GM21825 (cell line): ENCODE data around the gene SLC25A10.
"Not testable (repeated sequence)": the region's sequence is repeated elsewhere in the genome, so short reads cannot be mapped to it uniquely, and the experiment has no call there.

ENCODE experiments used
- ATAC-seq: cut with Tn5 transposase; IDR thresholded peaks from one replicate; pipeline ENCODE4 v1.9.1; 2021; ENCODE audit warnings: mild to moderate bottlenecking, moderate library complexity; ENCODE audit not compliant: unreplicated experiment

The SLC25A10 gene

GRCh38 chr17:81719410-81720266 is 7.6 kb downstream of the SLC25A10 start:
- no peak for ATAC-seq

- no peak for ATAC-seq
Observed at GRCh38 chr17:81720267-81721071, 8.4 kb downstream of the SLC25A10 start.

GRCh38 chr17:81722184-81723120 is 10.4 kb downstream of the SLC25A10 start:
- no peak for ATAC-seq

- no peak for ATAC-seq
Observed at GRCh38 chr17:81723651-81724209, 11.6 kb downstream of the SLC25A10 start.

GRCh38 chr17:81725439-81725838 is 13.4 kb downstream of the SLC25A10 start:
- no peak for ATAC-seq

- no peak for ATAC-seq
Observed at GRCh38 chr17:81726004-81726403, 13.9 kb downstream of the SLC25A10 start.

GRCh38 chr17:81727324-81728031 is 15.4 kb downstream of the SLC25A10 start:
- ATAC-seq = no peak

- ATAC-seq = no peak
Observed at GRCh38 chr17:81733507-81734404, 21.7 kb downstream of the SLC25A10 start.

GRCh38 chr17:81734405-81735263 is 22.6 kb downstream of the SLC25A10 start:
- ATAC-seq = no peak

- ATAC-seq = no peak
Observed at GRCh38 chr17:81735264-81736102, 23.4 kb downstream of the SLC25A10 start.

- ATAC-seq = no peak
Observed at GRCh38 chr17:81737947-81738800, 26.1 kb downstream of the SLC25A10 start.

- no peak for ATAC-seq
Observed at GRCh38 chr17:81738801-81739393, 26.8 kb downstream of the SLC25A10 start.

GRCh38 chr17:81739593-81739992 is 27.5 kb downstream of the SLC25A10 start:
- ATAC-seq = not testable (repeated sequence)

GRCh38 chr17:81740395-81740961 is 28.4 kb downstream of the SLC25A10 start:
- no peak for ATAC-seq

GRCh38 chr17:81741049-81741593 is 29.0 kb downstream of the SLC25A10 start:
- no peak for ATAC-seq
